GM12878 (cell line): ENCODE data around the gene SIGLEC12. TPM values are rescaled to one million over a fixed set of nuclear protein-coding genes. Genes with fewer than 3 reads are reported as not detected.

Experiments used
- ATAC-seq: fragments of 200-7000 bp; cut with Tn5 transposase; 3 replicates; pipeline ENCODE4 v1.9.1; 2020; ENCODE audit warnings: mild to moderate bottlenecking, moderate library complexity
- BruUV-seq: library from RNA; stranded (reverse); fragments of 400-500 nt; replicated peaks from 2 replicates; lab custom pipeline; 2021; lab: Mats Ljungman, UMichigan
- CTCF ChIA-PET: fragments of 300-600 bp; sonication (Branson Sonifier 250); formaldehyde crosslinking; extraction: SDS; loops from one replicate; lab custom pipeline; 2021; ENCODE audit warnings: inconsistent platforms; lab: Yijun Ruan, JAX
- POLR2A ChIA-PET: fragments of 350-600 bp; formaldehyde crosslinking; extraction: SDS; loops from one replicate; lab custom pipeline; 2021; ENCODE audit warnings: inconsistent platforms; lab: Charles Lee
- RAD21 ChIA-PET: fragments of 300-600 bp; sonication (Branson Sonifier 250); formaldehyde crosslinking; loops from one replicate; lab custom pipeline; 2023; ENCODE audit warnings: antibody characterized with exemption; ENCODE audit not compliant: unreplicated experiment; lab: Charles Lee
- SMC1A ChIA-PET: fragments of 300-600 bp; sonication (Branson Sonifier 250); formaldehyde crosslinking; loops from one replicate; lab custom pipeline; 2023; ENCODE audit not compliant: unreplicated experiment, uncharacterized antibody; lab: Charles Lee
- DNase-seq: peaks from one replicate; pipeline ENCODE4 v3.0.0-alpha.2; 2011; ENCODE audit warnings: low read depth, low spot score
- FAIRE-seq: peaks from 3 replicates; lab custom pipeline; 2011; peaks lifted over from hg19 to GRCh38; lab: Jason Lieb, UNC
- H2AFZ ChIP-seq: 2 replicates; pipeline ENCODE4 v1.6.0; 2011; ENCODE audit warnings: low read depth, low read length, control low read depth; ENCODE audit not compliant: control insufficient read depth
- H3K27ac ChIP-seq: 2 replicates; pipeline ENCODE4 v1.5.1; 2011; ENCODE audit warnings: control low read depth; ENCODE audit not compliant: control insufficient read depth, insufficient read depth
- H3K27me3 ChIP-seq, 2 experiments: replicated peaks in 1 of 2; 2 replicates each; pipeline versions ENCODE4 v1.6.0 to v1.6.1; 2011; ENCODE audit warnings: low read length in 1 of 2; ENCODE audit not compliant: control insufficient read depth in 2 of 2, insufficient read depth in 2 of 2
- H3K36me3 ChIP-seq, 2 experiments: 2 replicates each; pipeline ENCODE4 v1.5.1; 2011; ENCODE audit warnings: low read length in 1 of 2; ENCODE audit not compliant: control insufficient read depth in 2 of 2, insufficient read depth in 2 of 2
- H3K4me1 ChIP-seq: 2 replicates; pipeline ENCODE4 v1.6.1; 2011; ENCODE audit warnings: mild to moderate bottlenecking, low read length, moderate library complexity, mixed read lengths; ENCODE audit not compliant: control insufficient read depth, insufficient read depth
- H3K4me2 ChIP-seq: 2 replicates; pipeline ENCODE4 v1.6.0; 2011; ENCODE audit warnings: control low read depth; ENCODE audit not compliant: control insufficient read depth, insufficient read depth
- H3K4me3 ChIP-seq: fragments of 200-600 bp; sonication (generic); 2 replicates; pipeline ENCODE4 v1.5.1; 2016
- H3K79me2 ChIP-seq: 2 replicates; pipeline ENCODE4 v1.6.0; 2011; ENCODE audit warnings: low read length; ENCODE audit not compliant: control insufficient read depth, insufficient read depth
- H3K9ac ChIP-seq: 2 replicates; pipeline ENCODE4 v1.8.0; 2011; ENCODE audit warnings: low read length, control low read depth, mixed read lengths; ENCODE audit not compliant: control insufficient read depth, insufficient read depth
- H3K9me3 ChIP-seq: replicated peaks from 3 replicates; pipeline ENCODE4 v1.5.1; 2011; ENCODE audit warnings: mild to moderate bottlenecking, low read length; ENCODE audit not compliant: control insufficient read depth, insufficient read depth
- H4K20me1 ChIP-seq: 2 replicates; pipeline ENCODE4 v1.6.0; 2011; ENCODE audit not compliant: control insufficient read depth, insufficient read depth
- CBX3 ChIP-seq: fragments of 200-600 bp; sonication (generic); IDR thresholded peaks from 2 replicates; pipeline ENCODE4 v1.6.1; 2016; ENCODE audit warnings: low read depth, borderline replicate concordance
- DPF2 ChIP-seq: fragments of 450-650 bp; IDR thresholded peaks from 2 replicates; pipeline ENCODE4 v1.6.1; 2017; ENCODE audit warnings: mild to moderate bottlenecking
- EP300 ChIP-seq, 2 experiments: fragments of 150-350 bp in 1 of 2; IDR thresholded peaks; 2 replicates each; pipeline ENCODE4 v1.6.1; 2011 to 2012; ENCODE audit warnings: low read depth in 2 of 2, low read length in 2 of 2, borderline replicate concordance in 1 of 2, improper control_type of control experiment in 1 of 2, inconsistent platforms in 1 of 2; ENCODE audit not compliant: control insufficient read depth in 1 of 2
- HCFC1 ChIP-seq: fragments of 150-350 bp; IDR thresholded peaks from 2 replicates; pipeline ENCODE4 v1.6.1; 2014; ENCODE audit warnings: low read length
- PAX8 ChIP-seq: fragments of 450-650 bp; IDR thresholded peaks from 2 replicates; pipeline ENCODE4 v1.6.1; 2017; ENCODE audit warnings: mild to moderate bottlenecking, moderate library complexity
- POLR2AphosphoS2 ChIP-seq: IDR thresholded peaks from 2 replicates; pipeline ENCODE4 v1.6.1; 2011; ENCODE audit warnings: low read depth, mild to moderate bottlenecking, low read length, improper control_type of control experiment, moderate library complexity
- RAD51 ChIP-seq: fragments of 450-650 bp; IDR thresholded peaks from 2 replicates; pipeline ENCODE4 v1.6.1; 2016; ENCODE audit warnings: moderate library complexity, mild to moderate bottlenecking, inconsistent platforms
- SIN3A ChIP-seq: IDR thresholded peaks from 2 replicates; pipeline ENCODE4 v1.6.1; 2012; ENCODE audit warnings: low read depth, low read length, improper control_type of control experiment
- TCF7 ChIP-seq: IDR thresholded peaks from 2 replicates; pipeline ENCODE4 v1.6.1; 2014; ENCODE audit warnings: antibody characterized with exemption, borderline replicate concordance
- YBX1 ChIP-seq: fragments of 450-650 bp; IDR thresholded peaks from 2 replicates; pipeline ENCODE4 v1.6.1; 2016; ENCODE audit warnings: antibody characterized with exemption
- WGBS: methylation state at CpG from one replicate; pipeline ENCODE4 v1.1.6; 2016; ENCODE audit warnings: low lambda C conversion rate; ENCODE audit not compliant: insufficient replicate concordance, insufficient coverage; ENCODE audit errors: missing lambda C conversion rate; 5-methylcytosine and 5-hydroxymethylcytosine counted together
- in situ Hi-C: fragments of 300-500 bp; cut with MboI; formaldehyde crosslinking; loops from 9 replicates; pipeline ENCODE4 v1.14.3; 2018; ENCODE audit warnings: mixed read lengths
- intact Hi-C: fragments of 100-400 bp; cut with micrococcal nuclease; formaldehyde crosslinking; loops from one replicate; pipeline ENCODE4 v1.14.2; 2022; ENCODE audit not compliant: unreplicated experiment
- polyA plus RNA-seq, 11 experiments: library from polyadenylated mRNA; depleted of rRNA in 4 of 11; unstranded in 6 of 11; stranded (reverse) in 5 of 11; fragments of >200 nt; fragmentation: Nextera tagmentation in 4 of 11; fragmentation: Illumina TruSeq in 1 of 11; extraction: Ambion mirVana in 4 of 11; extraction: Trizol in 1 of 11; gene quantifications; 1 replicate in 1 of 11; 2 replicates in 10 of 11; pipeline versions ENCODE4 v1.2.1 to v1.2.3, GENCODE V29; 2011 to 2016; ENCODE audit warnings: inconsistent platforms in 2 of 11, missing spikeins in 2 of 11, low read depth in 1 of 11
- total RNA-seq, 4 experiments: library from RNA; depleted of rRNA in 3 of 4; stranded (reverse); fragments of >200 nt in 3 of 4; fragmentation: Illumina TruSeq in 1 of 4; extraction: Trizol in 1 of 4; gene quantifications; 2 replicates each; pipeline versions ENCODE4 v1.2.1 to v1.2.3, GENCODE V29; 2013 to 2021
- TF ChIP-seq, protein P1 (sequence below): fragments of 450-650 bp; IDR thresholded peaks from 2 replicates; pipeline ENCODE4 v1.6.1; 2017; ENCODE audit warnings: borderline replicate concordance
- TF ChIP-seq, protein P2 (sequence below): fragments of 450-650 bp; IDR thresholded peaks from 2 replicates; pipeline ENCODE4 v1.6.1; 2018; ENCODE audit warnings: mild to moderate bottlenecking, low read depth, moderate library complexity; ENCODE audit not compliant: partially characterized antibody

SIGLEC12 gene
- total and polyA plus RNA-seq, 10 of the 15 experiments (the other 5 are each of a cell fraction or from before 2014, with no cell fraction given) = 0.03 to 0.18 (median 0.06) TPM; not detected in 5

GRCh38 chr19:51521357-51521756 lies 19.8 kb upstream of the SIGLEC12 start:
- no peak overlapping the region for H3K9ac ChIP-seq
- no peak overlapping the region for H2AFZ ChIP-seq
- no peak overlapping the region for H3K4me3 ChIP-seq
- intact Hi-C loops (no loop called here), in situ Hi-C loops (no loop called here)
- no peak for ATAC-seq
- no peaks in the 10 kb centered on the region for H3K9me3 ChIP-seq
- SMC1A ChIA-PET = no interaction called here
- FAIRE-seq = no peak
- POLR2A ChIA-PET = no interaction called here
- DNase-seq = no peak
- H3K36me3 ChIP-seq = no peaks in the 10 kb centered on the region
- H3K4me1 ChIP-seq = no peaks in the 10 kb centered on the region
- no peak overlapping the region for H3K27ac ChIP-seq
- no peaks in the 10 kb centered on the region for H4K20me1 ChIP-seq
- CTCF ChIA-PET = interaction anchor here (1.5 kb wide), 1 partner anchor 135 kb away, joined by 3 read pairs; no protein-coding TSS in a partner anchor
- WGBS = 65% methylated on average over 2 of the region's 2 CpGs
- H3K27me3 ChIP-seq = no peaks in the 10 kb centered on the region; a peak in 1 of 4 replicates
- H3K4me2 ChIP-seq = no peak overlapping the region
- no peaks in the 10 kb centered on the region for H3K79me2 ChIP-seq
- BruUV-seq = no TSS peak
- RAD21 ChIA-PET = no interaction called here
- TF ChIP-seq CBX3 = no peak
- no peak for TF ChIP-seq PAX8
- TF ChIP-seq, protein P1, sequence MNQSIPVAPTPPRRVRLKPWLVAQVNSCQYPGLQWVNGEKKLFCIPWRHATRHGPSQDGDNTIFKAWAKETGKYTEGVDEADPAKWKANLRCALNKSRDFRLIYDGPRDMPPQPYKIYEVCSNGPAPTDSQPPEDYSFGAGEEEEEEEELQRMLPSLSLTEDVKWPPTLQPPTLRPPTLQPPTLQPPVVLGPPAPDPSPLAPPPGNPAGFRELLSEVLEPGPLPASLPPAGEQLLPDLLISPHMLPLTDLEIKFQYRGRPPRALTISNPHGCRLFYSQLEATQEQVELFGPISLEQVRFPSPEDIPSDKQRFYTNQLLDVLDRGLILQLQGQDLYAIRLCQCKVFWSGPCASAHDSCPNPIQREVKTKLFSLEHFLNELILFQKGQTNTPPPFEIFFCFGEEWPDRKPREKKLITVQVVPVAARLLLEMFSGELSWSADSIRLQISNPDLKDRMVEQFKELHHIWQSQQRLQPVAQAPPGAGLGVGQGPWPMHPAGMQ = no peak
- no peak for TF ChIP-seq YBX1
- no peak for TF ChIP-seq TCF7
- TF ChIP-seq EP300 (IDR thresholded peaks at IDR 0.05; ENCODE audit: borderline replicate concordance in 1 of 2, control insufficient read depth in 1 of 2, low read depth in 2 of 2, low read length in 2 of 2) = no peak
- TF ChIP-seq DPF2 = no peak
- no peak for TF ChIP-seq HCFC1
- no peak for TF ChIP-seq SIN3A
- TF ChIP-seq, protein P2, sequence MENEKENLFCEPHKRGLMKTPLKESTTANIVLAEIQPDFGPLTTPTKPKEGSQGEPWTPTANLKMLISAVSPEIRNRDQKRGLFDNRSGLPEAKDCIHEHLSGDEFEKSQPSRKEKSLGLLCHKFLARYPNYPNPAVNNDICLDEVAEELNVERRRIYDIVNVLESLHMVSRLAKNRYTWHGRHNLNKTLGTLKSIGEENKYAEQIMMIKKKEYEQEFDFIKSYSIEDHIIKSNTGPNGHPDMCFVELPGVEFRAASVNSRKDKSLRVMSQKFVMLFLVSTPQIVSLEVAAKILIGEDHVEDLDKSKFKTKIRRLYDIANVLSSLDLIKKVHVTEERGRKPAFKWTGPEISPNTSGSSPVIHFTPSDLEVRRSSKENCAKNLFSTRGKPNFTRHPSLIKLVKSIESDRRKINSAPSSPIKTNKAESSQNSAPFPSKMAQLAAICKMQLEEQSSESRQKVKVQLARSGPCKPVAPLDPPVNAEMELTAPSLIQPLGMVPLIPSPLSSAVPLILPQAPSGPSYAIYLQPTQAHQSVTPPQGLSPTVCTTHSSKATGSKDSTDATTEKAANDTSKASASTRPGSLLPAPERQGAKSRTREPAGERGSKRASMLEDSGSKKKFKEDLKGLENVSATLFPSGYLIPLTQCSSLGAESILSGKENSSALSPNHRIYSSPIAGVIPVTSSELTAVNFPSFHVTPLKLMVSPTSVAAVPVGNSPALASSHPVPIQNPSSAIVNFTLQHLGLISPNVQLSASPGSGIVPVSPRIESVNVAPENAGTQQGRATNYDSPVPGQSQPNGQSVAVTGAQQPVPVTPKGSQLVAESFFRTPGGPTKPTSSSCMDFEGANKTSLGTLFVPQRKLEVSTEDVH = no peak
- no peak for TF ChIP-seq RAD51
- no peak for TF ChIP-seq POLR2AphosphoS2
